ENCODE measurements around the gene TM4SF5. TPM values are rescaled to one million over a fixed set of nuclear protein-coding genes. Genes with fewer than 3 reads are reported as not detected.

The TM4SF5 gene
- total and polyA plus RNA-seq, 10 of the 15 experiments (the other 5 are each of a cell fraction or from before 2014, with no cell fraction given): 0.40 TPM; not detected in 9

- no peak overlapping the region for H2AFZ ChIP-seq (ENCODE audit: control insufficient read depth, low read depth, low read length)
- H3K9ac ChIP-seq (ENCODE audit: control insufficient read depth, insufficient read depth, low read length): no peak overlapping the region
- ChIA-PET POLR2A (no interaction called here), CTCF (no interaction called here), SMC1A (ENCODE audit: uncharacterized antibody, unreplicated experiment) (no interaction called here), RAD21 (ENCODE audit: unreplicated experiment) (no interaction called here)
- in situ Hi-C loops (cut with MboI): no loop called here
- H3K9me3 ChIP-seq (replicated peaks; ENCODE audit: control insufficient read depth, insufficient read depth, low read length): no peaks in the 10 kb centered on the region
- no peaks in the 10 kb centered on the region for H3K27me3 ChIP-seq (replicated peaks in 1 of 2; ENCODE audit: control insufficient read depth in 2 of 2, insufficient read depth in 2 of 2, low read length in 1 of 2)
- H3K79me2 ChIP-seq (ENCODE audit: control insufficient read depth, insufficient read depth, low read length): no peaks in the 10 kb centered on the region
- DNase-seq (ENCODE audit: low read depth, low spot score) (no peak), FAIRE-seq (no peak), ATAC-seq (no peak)
- peaks cover 4% of the 10 kb centered on the region; the same call in 1 of the 2 replicates for H3K4me1 ChIP-seq (ENCODE audit: control insufficient read depth, insufficient read depth, low read length)
- no peak overlapping the region for H3K4me2 ChIP-seq (ENCODE audit: control insufficient read depth, insufficient read depth)
- no peaks in the 10 kb centered on the region for H4K20me1 ChIP-seq (ENCODE audit: control insufficient read depth, insufficient read depth)
- no peaks in the 10 kb centered on the region for H3K36me3 ChIP-seq (ENCODE audit: control insufficient read depth in 2 of 2, insufficient read depth in 2 of 2, low read length in 1 of 2)
- BruUV-seq (replicated peaks): no TSS peak
- intact Hi-C loops (cut with micrococcal nuclease; ENCODE audit: unreplicated experiment): no loop called here
- no peak overlapping the region for H3K4me3 ChIP-seq
- no peak overlapping the region for H3K27ac ChIP-seq (ENCODE audit: control insufficient read depth, insufficient read depth)
- WGBS (ENCODE audit: insufficient coverage, insufficient replicate concordance, low lambda C conversion rate, missing lambda C conversion rate): 69% methylated on average over 5 of the region's 5 CpGs
- TF ChIP-seq BCLAF1 (IDR thresholded peaks at IDR 0.05): no peak
- no peak for TF ChIP-seq WRNIP1 (IDR thresholded peaks at IDR 0.05; ENCODE audit: borderline replicate concordance, low read depth, low read length)
- TF ChIP-seq ZZZ3 (IDR thresholded peaks at IDR 0.05; ENCODE audit: control insufficient read depth, insufficient read length, low read depth): no peak
- no peak for TF ChIP-seq RCOR1 (conservative IDR thresholded peaks at IDR 0.05; ENCODE audit: low read depth, low read length)
- no peak for TF ChIP-seq CBX5 (IDR thresholded peaks at IDR 0.05; ENCODE audit: low read depth)
- no peak for TF ChIP-seq ATF3 (IDR thresholded peaks at IDR 0.05; ENCODE audit: borderline replicate concordance, extremely low read depth, low read depth, low read length)
- TF ChIP-seq MAX (IDR thresholded peaks at IDR 0.05; ENCODE audit: low read depth, low read length): no peak
- TF ChIP-seq SMAD1 (IDR thresholded peaks at IDR 0.05; ENCODE audit: low read depth, partially characterized antibody): no peak
- no peak for TF ChIP-seq ZBTB40 (IDR thresholded peaks at IDR 0.05; ENCODE audit: borderline replicate concordance)
- no peak for TF ChIP-seq BACH1 (IDR thresholded peaks at IDR 0.05; ENCODE audit: borderline replicate concordance)
These were observed 19.8 kb upstream of the TM4SF5 start for GRCh38 chr17:4751932-4752331.

Measured in GM12878 (cell line).